K562 (cell line): ENCODE data around the gene FUZ. TPM values are rescaled to one million over a fixed set of nuclear protein-coding genes. Genes with fewer than 3 reads are reported as not detected.

ENCODE experiments used
- ATAC-seq: fragments of 200-7000 bp; cut with Tn5 transposase; 3 replicates; pipeline ENCODE4 v1.9.1; 2020; ENCODE audit warnings: moderate library complexity
- BruUV-seq: library from RNA; stranded (reverse); fragments of 400-500 nt; replicated peaks from 2 replicates; lab custom pipeline; 2021; lab: Mats Ljungman, UMichigan
- CTCF ChIA-PET: fragments of 300-600 bp; formaldehyde crosslinking; extraction: SDS; loops from one replicate; lab custom pipeline; 2021; ENCODE audit warnings: low intra/inter-chr PET ratio; lab: Yijun Ruan, JAX
- POLR2A ChIA-PET: fragments of 300-600, 350-650 bp; sonication (Branson Sonifier 250); formaldehyde crosslinking; extraction: SDS; loops from one replicate; lab custom pipeline; 2021; ENCODE audit warnings: antibody characterized with exemption, inconsistent platforms; lab: Yijun Ruan, JAX
- DNase-seq, 4 experiments: peaks; one replicate each; pipeline versions ENCODE4 v3.0.0 to v3.0.0-alpha.2; 2011 to 2018; ENCODE audit warnings: low spot score in 3 of 4, mixed read lengths in 3 of 4; ENCODE audit errors: extremely low read depth in 1 of 4
- FAIRE-seq: peaks from 2 replicates; lab custom pipeline; 2011; peaks lifted over from hg19 to GRCh38; lab: Jason Lieb, UNC
- H2AFZ ChIP-seq: 2 replicates; pipeline ENCODE4 v1.6.0; 2011; ENCODE audit warnings: low read depth, low read length, control low read depth, inconsistent platforms
- H3K27ac ChIP-seq: fragments of 200-600 bp; 3 replicates; pipeline ENCODE4 v1.8.0; 2011; ENCODE audit warnings: low read depth, mild to moderate bottlenecking, control low read depth, inconsistent platforms, low read length, moderate library complexity, mixed read lengths; ENCODE audit errors: extremely low read depth
- H3K27me3 ChIP-seq, 2 experiments: fragments of 300-600 bp in 1 of 2; 2 replicates in 1 of 2; 3 replicates in 1 of 2; pipeline versions ENCODE4 v1.6.0 to v1.8.0; 2011; ENCODE audit warnings: inconsistent platforms in 2 of 2, low read length in 2 of 2, mild to moderate bottlenecking in 1 of 2, mixed read lengths in 1 of 2, moderate library complexity in 1 of 2; ENCODE audit not compliant: control insufficient read depth in 2 of 2, insufficient read depth in 2 of 2
- H3K36me3 ChIP-seq: fragments of 300-600 bp; 3 replicates; pipeline ENCODE4 v1.8.0; 2011; ENCODE audit warnings: mild to moderate bottlenecking, low read length, inconsistent platforms; ENCODE audit not compliant: control insufficient read depth, insufficient read depth
- H3K4me1 ChIP-seq, 2 experiments: fragments of 200-600 bp in 1 of 2; replicated peaks in 1 of 2; 2 replicates in 1 of 2; 3 replicates in 1 of 2; pipeline versions ENCODE4 v1.5.1 to v1.8.0; 2011; ENCODE audit warnings: inconsistent platforms in 2 of 2, low read length in 2 of 2, mild to moderate bottlenecking in 1 of 2, mixed read lengths in 1 of 2, moderate library complexity in 1 of 2; ENCODE audit not compliant: control insufficient read depth in 2 of 2, insufficient read depth in 2 of 2
- H3K4me2 ChIP-seq: 2 replicates; pipeline ENCODE4 v1.6.1; 2011; ENCODE audit warnings: low read length, control low read depth, inconsistent platforms, mixed read lengths; ENCODE audit not compliant: insufficient read depth
- H3K4me3 ChIP-seq: fragments of 200-600 bp; sonication (generic), shearing (Covaris generic); 2 replicates; pipeline ENCODE4 v1.5.1; 2016; ENCODE audit warnings: control low read depth, inconsistent platforms
- H3K79me2 ChIP-seq: fragments of 200-600 bp; 3 replicates; pipeline ENCODE4 v1.8.0; 2011; ENCODE audit warnings: low read length, inconsistent platforms; ENCODE audit not compliant: control insufficient read depth, insufficient read depth
- H3K9ac ChIP-seq, 2 experiments: 2 replicates each; pipeline versions ENCODE4 v1.6.0 to v1.6.1; 2011; ENCODE audit warnings: low read depth in 2 of 2, low read length in 2 of 2, control low read depth in 1 of 2, inconsistent platforms in 1 of 2, mild to moderate bottlenecking in 1 of 2, mixed read lengths in 1 of 2; ENCODE audit not compliant: insufficient read depth in 1 of 2
- H3K9me1 ChIP-seq: one replicate; pipeline ENCODE4 v1.6.0; 2011; ENCODE audit warnings: inconsistent platforms, mild to moderate bottlenecking, low read length, moderate library complexity; ENCODE audit not compliant: control insufficient read depth, insufficient read depth
- H3K9me3 ChIP-seq: replicated peaks from 2 replicates; pipeline ENCODE4 v1.5.1; 2011; ENCODE audit warnings: low read depth, low read length, inconsistent platforms; ENCODE audit not compliant: control insufficient read depth, insufficient read depth
- H4K20me1 ChIP-seq: replicated peaks from 2 replicates; pipeline ENCODE4 v1.6.1; 2011; ENCODE audit warnings: low read length, inconsistent platforms, mixed read lengths; ENCODE audit not compliant: control insufficient read depth, insufficient read depth
- CEBPB ChIP-seq: fragments of 450-650 bp; IDR thresholded peaks from 2 replicates; pipeline ENCODE4 v1.6.1; 2016; ENCODE audit warnings: missing genetic modification characterization, missing compliant biosample characterization
- FOXJ3 ChIP-seq: sonication (generic); formaldehyde crosslinking; IDR thresholded peaks from 2 replicates; pipeline ENCODE4 v1.4.0; 2020; ENCODE audit warnings: mild to moderate bottlenecking, missing genetic modification reagents
- ZNF133 ChIP-seq: fragments of 250-450 bp; sonication (Bioruptor Pico); IDR thresholded peaks from 2 replicates; pipeline ENCODE4 v1.4.0; 2020; ENCODE audit warnings: mild to moderate bottlenecking
- ZNF146 ChIP-seq: IDR thresholded peaks from one replicate; pipeline ENCODE4 v1.6.1; 2018; ENCODE audit warnings: missing compliant biosample characterization; ENCODE audit not compliant: unreplicated experiment
- ZNF717 ChIP-seq: fragments of 250-450 bp; sonication (Bioruptor Pico); IDR thresholded peaks from 2 replicates; pipeline ENCODE4 v1.5.0; 2021
- whole genome bisulfite sequencing: fragments of 100-300 bp; shearing (Covaris generic); methylation state at CpG from one replicate; pipeline ENCODE4 v1.1.6; 2016; ENCODE audit warnings: low coverage, mixed read lengths; ENCODE audit not compliant: insufficient coverage; ENCODE audit errors: missing lambda C conversion rate; 5-methylcytosine and 5-hydroxymethylcytosine counted together
- in situ Hi-C: fragments of 300-500 bp; cut with MboI; formaldehyde crosslinking; loops from 4 replicates; pipeline ENCODE4 v1.15.0; 2018; ENCODE audit warnings: inconsistent platforms, mixed read lengths
- intact Hi-C: fragments of 100-400 bp; cut with micrococcal nuclease; formaldehyde crosslinking; loops from 2 replicates; pipeline ENCODE4 v1.14.2; 2022
- polyA plus RNA-seq, 8 experiments: library from polyadenylated mRNA; depleted of rRNA in 4 of 8; stranded (reverse) in 5 of 8; unstranded in 3 of 8; fragments of >200 nt; fragmentation: Nextera tagmentation in 2 of 8; fragmentation: Illumina TruSeq in 1 of 8; extraction: Ambion mirVana in 2 of 8; extraction: Trizol in 1 of 8; gene quantifications; 2 replicates each; pipeline versions ENCODE4 v1.2.1 to v1.2.3, GENCODE V29; 2011 to 2014; ENCODE audit warnings: inconsistent platforms in 1 of 8, missing spikeins in 1 of 8
- total RNA-seq, 7 experiments: library from RNA; depleted of rRNA in 6 of 7; stranded (reverse); fragments of >200 nt in 6 of 7; fragmentation: Illumina TruSeq in 2 of 7; extraction: Trizol in 2 of 7; gene quantifications; 2 replicates each; pipeline versions ENCODE4 v1.2.1 to v1.2.3, GENCODE V29; 2011 to 2021; ENCODE audit warnings: low replicate concordance in 1 of 7
- TF ChIP-seq, protein P1 (sequence below): fragments of 250-450 bp; sonication (Bioruptor Pico); IDR thresholded peaks from 2 replicates; pipeline ENCODE4 v1.8.0; 2022; ENCODE audit warnings: moderate library complexity, mild to moderate bottlenecking, inconsistent platforms
- TF ChIP-seq, protein P2 (sequence below): fragments of 250-450 bp; sonication (Bioruptor Pico); IDR thresholded peaks from 2 replicates; pipeline ENCODE4 v1.8.0; 2021; ENCODE audit warnings: moderate library complexity, mild to moderate bottlenecking, inconsistent platforms
- TF ChIP-seq, protein P3 (sequence below): fragments of 450-650 bp; IDR thresholded peaks from 2 replicates; pipeline ENCODE4 v1.6.1; 2016; ENCODE audit warnings: missing biosample characterization, missing genetic modification characterization

Gene FUZ
- total and polyA plus RNA-seq, 9 of the 15 experiments (the other 6 are each of a cell fraction or from before 2014, with no cell fraction given), result 0.17 to 7.6 (median 3.6) TPM; not detected in 1

DNA sequence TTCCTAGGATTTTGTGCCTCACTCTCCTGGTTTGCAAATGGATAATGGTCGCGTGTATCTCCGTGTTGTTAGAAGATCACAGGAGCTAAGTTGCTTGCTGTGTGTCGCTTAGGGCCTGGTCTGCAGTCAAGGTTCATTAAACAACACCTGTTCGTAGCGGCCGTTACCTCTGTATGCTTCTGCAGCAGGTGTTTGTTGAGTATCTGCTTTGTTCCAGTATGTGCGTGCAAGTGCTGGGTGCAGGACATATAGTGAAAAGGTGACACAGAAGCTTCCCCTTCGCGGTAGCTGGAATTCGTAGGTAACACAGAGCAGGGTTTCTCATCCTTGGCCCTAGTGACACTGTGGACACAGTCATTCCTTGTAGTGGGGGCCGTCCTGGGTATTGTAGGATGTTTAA, 10.4 kb upstream of the FUZ start:
- CTCF ChIA-PET, result no interaction called here
- POLR2A ChIA-PET, result no interaction called here

DNA sequence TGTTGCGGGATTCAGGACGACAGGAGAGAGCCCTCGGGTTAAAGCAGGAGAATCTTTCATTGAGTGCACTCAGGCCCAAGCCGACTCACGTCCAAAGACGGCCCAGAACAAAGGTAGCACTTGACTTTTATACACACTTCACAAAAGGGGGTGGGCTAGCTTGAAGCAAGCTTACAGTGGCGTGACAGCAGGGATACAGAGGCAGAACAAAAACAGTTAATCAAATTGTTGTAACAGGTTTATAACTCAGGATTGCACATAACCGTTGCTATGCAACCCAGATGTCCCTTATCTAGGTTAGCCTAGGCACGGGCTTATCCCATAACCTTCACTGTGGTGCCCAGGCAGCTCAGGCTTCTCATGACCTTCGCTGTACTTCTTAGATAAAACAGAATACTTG, 7.0 kb upstream of the FUZ start:
- Histone ChIP-seq H3K27me3 (no peaks in the 10 kb centered on the region), H3K9me1 (no peaks in the 10 kb centered on the region), H3K27ac (no peak overlapping the region), H3K9me3 (no peaks in the 10 kb centered on the region), H3K4me1 (peaks cover 17 to 36% of the 10 kb centered on the region in 2 experiments), H4K20me1 (0 out of 2 replicates have a peak, but pooled peaks cover 3% of the 10 kb centered on the region), H3K4me2 (peak overlapping the region; percentile 40), H3K79me2 (peaks cover 53% of the 10 kb centered on the region), H2AFZ (no peak overlapping the region), H3K9ac (peak overlapping the region; percentile 7 to 95; a peak in 1 of 4 replicates), H3K36me3 (peaks cover 35% of the 10 kb centered on the region), H3K4me3 (no peak overlapping the region)
- ChIA-PET POLR2A (interaction anchor here (0.9 to 1.2 kb wide), 5 partner anchors 10 to 49 kb away, joined by 3 to 9 read pairs (median 6); partner anchors contain the start of gene PTOV1), CTCF (no interaction called here)
- FAIRE-seq (peak; percentile 82), ATAC-seq (no peak), DNase-seq (peak in 2 of 4 experiments; percentile 38 to 74)
- 15% methylated on average over 10 of the region's 10 CpGs for WGBS
- intact Hi-C loops (no loop called here), in situ Hi-C loops (no loop called here)
- no TSS peak for BruUV-seq
- TF ChIP-seq CEBPB (tag) (peak; percentile 64), ZNF146 (CRISPR knock-in tag) (no peak), FOXJ3 (CRISPR knock-in tag) (no peak)
- TF ChIP-seq, protein P1, sequence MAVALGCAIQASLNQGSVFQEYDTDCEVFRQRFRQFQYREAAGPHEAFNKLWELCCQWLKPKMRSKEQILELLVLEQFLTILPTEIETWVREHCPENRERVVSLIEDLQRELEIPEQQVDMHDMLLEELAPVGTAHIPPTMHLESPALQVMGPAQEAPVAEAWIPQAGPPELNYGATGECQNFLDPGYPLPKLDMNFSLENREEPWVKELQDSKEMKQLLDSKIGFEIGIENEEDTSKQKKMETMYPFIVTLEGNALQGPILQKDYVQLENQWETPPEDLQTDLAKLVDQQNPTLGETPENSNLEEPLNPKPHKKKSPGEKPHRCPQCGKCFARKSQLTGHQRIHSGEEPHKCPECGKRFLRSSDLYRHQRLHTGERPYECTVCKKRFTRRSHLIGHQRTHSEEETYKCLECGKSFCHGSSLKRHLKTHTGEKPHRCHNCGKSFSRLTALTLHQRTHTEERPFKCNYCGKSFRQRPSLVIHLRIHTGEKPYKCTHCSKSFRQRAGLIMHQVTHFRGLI (CRISPR knock-in tag), result no peak

More for the DNA sequence above, 10.4 kb upstream of the FUZ start:
- Histone ChIP-seq H2AFZ (no peak overlapping the region), H3K9me1 (no peaks in the 10 kb centered on the region), H3K79me2 (peaks cover 51% of the 10 kb centered on the region), H3K9me3 (no peaks in the 10 kb centered on the region), H3K36me3 (peaks cover 52% of the 10 kb centered on the region), H3K27me3 (no peaks in the 10 kb centered on the region), H3K9ac (no peak overlapping the region), H3K4me3 (no peak overlapping the region), H4K20me1 (0 out of 2 replicates have a peak, but pooled peaks cover 3% of the 10 kb centered on the region), H3K4me2 (no peak overlapping the region), H3K4me1 (peaks cover 17 to 38% of the 10 kb centered on the region in 2 experiments), H3K27ac (no peak overlapping the region)
- intact Hi-C loops (no loop called here), in situ Hi-C loops (no loop called here)
- no peak for ATAC-seq
- FAIRE-seq, result no peak
- DNase-seq, result no peak
- no peak for TF ChIP-seq ZNF133 (CRISPR knock-in tag)
- TF ChIP-seq, protein P2, sequence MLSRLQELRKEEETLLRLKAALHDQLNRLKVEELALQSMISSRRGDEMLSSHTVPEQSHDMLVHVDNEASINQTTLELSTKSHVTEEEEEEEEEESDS, result no peak
- TF ChIP-seq, protein P3, sequence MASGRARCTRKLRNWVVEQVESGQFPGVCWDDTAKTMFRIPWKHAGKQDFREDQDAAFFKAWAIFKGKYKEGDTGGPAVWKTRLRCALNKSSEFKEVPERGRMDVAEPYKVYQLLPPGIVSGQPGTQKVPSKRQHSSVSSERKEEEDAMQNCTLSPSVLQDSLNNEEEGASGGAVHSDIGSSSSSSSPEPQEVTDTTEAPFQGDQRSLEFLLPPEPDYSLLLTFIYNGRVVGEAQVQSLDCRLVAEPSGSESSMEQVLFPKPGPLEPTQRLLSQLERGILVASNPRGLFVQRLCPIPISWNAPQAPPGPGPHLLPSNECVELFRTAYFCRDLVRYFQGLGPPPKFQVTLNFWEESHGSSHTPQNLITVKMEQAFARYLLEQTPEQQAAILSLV (tag), result no peak
- TF ChIP-seq ZNF717 (CRISPR knock-in tag), result no peak
- 90% methylated on average over 12 of the region's 12 CpGs for WGBS
- BruUV-seq, result no TSS peak
